Muscle layer of colon (tissue), 2 donors: Measurements from ENCODE around the gene SPANXN3.
"Not testable (repeated sequence)": the region's sequence is repeated elsewhere in the genome, so short reads cannot be mapped to it uniquely, and the experiment has no call there.

Source experiments
- H3K27ac ChIP-seq: one replicate; pipeline ENCODE4 v1.7.0; 2013; ENCODE audit warnings: low read depth, mild to moderate bottlenecking, low read length, moderate library complexity
- H3K27me3 ChIP-seq, 2 donors: one replicate each; pipeline ENCODE4 v1.7.0; 2013; ENCODE audit warnings: low read length in 2 of 2, mild to moderate bottlenecking in 2 of 2; ENCODE audit not compliant: insufficient read depth in 2 of 2, control insufficient read depth in 1 of 2
- H3K36me3 ChIP-seq: one replicate; pipeline ENCODE4 v1.7.0; 2013; ENCODE audit warnings: mild to moderate bottlenecking, low read length; ENCODE audit not compliant: insufficient read depth
- H3K4me1 ChIP-seq: one replicate; pipeline ENCODE4 v1.7.0; 2013; ENCODE audit warnings: mild to moderate bottlenecking, low read length; ENCODE audit not compliant: insufficient read depth
- H3K4me3 ChIP-seq, 2 donors: one replicate each; pipeline ENCODE4 v1.7.0; 2013; ENCODE audit warnings: low read length in 2 of 2, low read depth in 1 of 2, mild to moderate bottlenecking in 1 of 2, moderate library complexity in 1 of 2
- H3K9ac ChIP-seq: one replicate; pipeline ENCODE4 v1.7.0; 2013; ENCODE audit warnings: low read length
- H3K9me3 ChIP-seq: one replicate; pipeline ENCODE4 v1.7.0; 2013; ENCODE audit warnings: mild to moderate bottlenecking, low read length
- donor health status: abdominal sarcoma.
- donor health status: Adenocarcinoma of cecum.

The SPANXN3 gene

GRCh38 chrX:143517375-143517774, at the start of gene SPANXN3:
Gene SPANXN3, minus strand, starts transcription at chrX:143517475. Its CDS starts 84 bp downstream, at chrX:143517391.
- H3K36me3 ChIP-seq, H3K27me3 ChIP-seq, H3K9ac ChIP-seq, H3K4me1 ChIP-seq, H3K9me3 ChIP-seq, H3K4me3 ChIP-seq, H3K27ac ChIP-seq: not testable (repeated sequence)

GRCh38 chrX:143536176-143536575, 18.9 kb upstream of the SPANXN3 start:
- Histone ChIP-seq H3K36me3 (no peaks in the 10 kb centered on the region), H3K27me3 (no peaks in the 10 kb centered on the region), H3K9me3 (no peaks in the 10 kb centered on the region), H3K27ac (no peak overlapping the region), H3K4me3 (no peak overlapping the region), H3K4me1 (no peaks in the 10 kb centered on the region), H3K9ac (no peak overlapping the region)

- H3K4me1 ChIP-seq, H3K9me3 ChIP-seq, H3K4me3 ChIP-seq, H3K27me3 ChIP-seq, H3K9ac ChIP-seq, H3K36me3 ChIP-seq, H3K27ac ChIP-seq: not testable (repeated sequence)
Measured at GRCh38 chrX:143502196-143502595, 15.1 kb downstream of the SPANXN3 start.

GRCh38 chrX:143500751-143501150, 16.5 kb downstream of the SPANXN3 start:
- H3K4me1 ChIP-seq = no peaks in the 10 kb centered on the region
- H3K27ac ChIP-seq = no peak overlapping the region
- no peak overlapping the region for H3K9ac ChIP-seq
- H3K27me3 ChIP-seq = no peaks in the 10 kb centered on the region
- no peaks in the 10 kb centered on the region for H3K9me3 ChIP-seq
- H3K4me3 ChIP-seq = no peak overlapping the region
- H3K36me3 ChIP-seq = no peaks in the 10 kb centered on the region

GRCh38 chrX:143486105-143486504, 31.2 kb downstream of the SPANXN3 start:
- Histone ChIP-seq H3K27me3 (no peaks in the 10 kb centered on the region), H3K27ac (no peak overlapping the region), H3K9ac (no peak overlapping the region), H3K4me1 (no peaks in the 10 kb centered on the region), H3K36me3 (no peaks in the 10 kb centered on the region), H3K4me3 (no peak overlapping the region), H3K9me3 (no peaks in the 10 kb centered on the region)

- H3K9me3 ChIP-seq = no peaks in the 10 kb centered on the region
- no peak overlapping the region for H3K4me3 ChIP-seq
- no peaks in the 10 kb centered on the region for H3K4me1 ChIP-seq
Measured at GRCh38 chrX:143476751-143477150, 40.5 kb downstream of the SPANXN3 start.

GRCh38 chrX:143472347-143472938, 44.8 kb downstream of the SPANXN3 start:
- Histone ChIP-seq H3K4me3 (no peak overlapping the region), H3K36me3 (no peaks in the 10 kb centered on the region), H3K27ac (no peak overlapping the region), H3K9me3 (no peaks in the 10 kb centered on the region), H3K27me3 (no peaks in the 10 kb centered on the region), H3K4me1 (no peaks in the 10 kb centered on the region), H3K9ac (no peak overlapping the region)

More at GRCh38 chrX:143476751-143477150, 40.5 kb downstream of the SPANXN3 start:
- Histone ChIP-seq H3K9ac (no peak overlapping the region), H3K27me3 (no peaks in the 10 kb centered on the region), H3K36me3 (no peaks in the 10 kb centered on the region), H3K27ac (no peak overlapping the region)

GRCh38 chrX:143466130-143466529, 51.1 kb downstream of the SPANXN3 start:
- Histone ChIP-seq H3K27me3 (no peaks in the 10 kb centered on the region), H3K4me3 (no peak overlapping the region), H3K36me3 (no peaks in the 10 kb centered on the region), H3K4me1 (no peaks in the 10 kb centered on the region), H3K27ac (no peak overlapping the region), H3K9ac (no peak overlapping the region), H3K9me3 (no peaks in the 10 kb centered on the region)

- H3K9ac ChIP-seq = no peak overlapping the region
- no peaks in the 10 kb centered on the region for H3K9me3 ChIP-seq
- no peaks in the 10 kb centered on the region for H3K4me1 ChIP-seq
- no peak overlapping the region for H3K27ac ChIP-seq
- no peak overlapping the region for H3K4me3 ChIP-seq
- H3K27me3 ChIP-seq = no peaks in the 10 kb centered on the region
- no peaks in the 10 kb centered on the region for H3K36me3 ChIP-seq
Measured at GRCh38 chrX:143462696-143463095, 54.6 kb downstream of the SPANXN3 start.

- Histone ChIP-seq H3K9me3 (no peaks in the 10 kb centered on the region), H3K27me3 (no peaks in the 10 kb centered on the region), H3K4me1 (no peaks in the 10 kb centered on the region), H3K27ac (no peak overlapping the region), H3K9ac (no peak overlapping the region), H3K36me3 (no peaks in the 10 kb centered on the region), H3K4me3 (no peak overlapping the region)
Measured at GRCh38 chrX:143461606-143462005, 55.7 kb downstream of the SPANXN3 start.
